Neural cell (in vitro differentiated cells): ENCODE results near the gene TBC1D5.

Experiments
- POLR2AphosphoS5 ChIP-seq: IDR thresholded peaks from 2 replicates; pipeline ENCODE4 v1.6.1; 2012
- TF ChIP-seq, protein P1 (sequence below): fragments of 450-650 bp; IDR thresholded peaks from 2 replicates; pipeline ENCODE4 v1.5.1; 2014; ENCODE audit warnings: antibody characterized with exemption, mild to moderate bottlenecking, moderate library complexity; ENCODE audit not compliant: poor library complexity, severe bottlenecking

DNA sequence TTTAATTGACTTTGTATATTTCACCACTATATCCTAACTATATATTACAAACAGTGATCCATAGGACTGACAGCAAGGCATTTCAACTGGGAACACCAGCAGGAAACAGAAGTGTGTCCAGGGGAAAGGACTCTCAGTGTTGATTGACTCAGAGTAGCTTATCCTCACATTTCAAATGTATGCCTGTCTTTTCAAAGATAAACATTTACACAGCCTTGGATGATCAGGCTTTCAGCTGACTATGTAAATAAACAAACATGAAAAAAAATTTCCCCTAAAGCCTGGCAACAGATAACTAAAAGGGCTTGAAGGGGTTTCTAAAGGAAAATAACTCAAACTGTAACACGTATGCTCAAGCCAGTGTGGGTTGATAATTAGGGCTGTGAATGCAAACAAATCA lies 321.8 kb downstream of the TBC1D5 start:
- TF ChIP-seq, protein P1, sequence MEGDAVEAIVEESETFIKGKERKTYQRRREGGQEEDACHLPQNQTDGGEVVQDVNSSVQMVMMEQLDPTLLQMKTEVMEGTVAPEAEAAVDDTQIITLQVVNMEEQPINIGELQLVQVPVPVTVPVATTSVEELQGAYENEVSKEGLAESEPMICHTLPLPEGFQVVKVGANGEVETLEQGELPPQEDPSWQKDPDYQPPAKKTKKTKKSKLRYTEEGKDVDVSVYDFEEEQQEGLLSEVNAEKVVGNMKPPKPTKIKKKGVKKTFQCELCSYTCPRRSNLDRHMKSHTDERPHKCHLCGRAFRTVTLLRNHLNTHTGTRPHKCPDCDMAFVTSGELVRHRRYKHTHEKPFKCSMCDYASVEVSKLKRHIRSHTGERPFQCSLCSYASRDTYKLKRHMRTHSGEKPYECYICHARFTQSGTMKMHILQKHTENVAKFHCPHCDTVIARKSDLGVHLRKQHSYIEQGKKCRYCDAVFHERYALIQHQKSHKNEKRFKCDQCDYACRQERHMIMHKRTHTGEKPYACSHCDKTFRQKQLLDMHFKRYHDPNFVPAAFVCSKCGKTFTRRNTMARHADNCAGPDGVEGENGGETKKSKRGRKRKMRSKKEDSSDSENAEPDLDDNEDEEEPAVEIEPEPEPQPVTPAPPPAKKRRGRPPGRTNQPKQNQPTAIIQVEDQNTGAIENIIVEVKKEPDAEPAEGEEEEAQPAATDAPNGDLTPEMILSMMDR = no peak
- no peak for TF ChIP-seq POLR2AphosphoS5
